ENCODE data around the gene GPR143.
A peak's percentile ranks its signal among the peaks of the same experiment; 100 is the strongest.
"Not testable (repeated sequence)": the region's sequence is repeated elsewhere in the genome, so short reads cannot be mapped to it uniquely, and the experiment has no call there.

GPR143 gene

DNA sequence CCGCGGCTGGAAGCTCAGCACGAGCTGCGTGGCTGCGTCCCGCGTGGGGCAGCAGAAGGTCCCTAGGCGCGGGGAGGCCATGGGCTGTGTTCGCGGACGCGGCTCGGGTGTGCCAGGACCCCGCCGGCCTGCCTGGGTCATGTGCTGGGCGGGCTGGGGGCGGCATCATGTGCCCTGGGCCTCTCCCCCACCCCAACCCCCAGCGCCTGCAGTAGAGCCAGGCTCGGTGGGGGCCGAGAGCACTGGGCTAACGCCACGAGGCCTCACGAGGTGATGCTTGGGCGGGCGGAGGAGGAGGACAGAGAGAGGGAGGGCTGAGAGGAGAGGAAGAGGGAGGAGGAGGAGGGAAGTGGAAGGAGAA lies at the start of gene GPR143:
Gene GPR143, minus strand, starts transcription at position 111 of the 361 bp plus-strand sequence. Its CDS starts 30 bp downstream, at position 81.
- no peak for DNase-seq

DNA sequence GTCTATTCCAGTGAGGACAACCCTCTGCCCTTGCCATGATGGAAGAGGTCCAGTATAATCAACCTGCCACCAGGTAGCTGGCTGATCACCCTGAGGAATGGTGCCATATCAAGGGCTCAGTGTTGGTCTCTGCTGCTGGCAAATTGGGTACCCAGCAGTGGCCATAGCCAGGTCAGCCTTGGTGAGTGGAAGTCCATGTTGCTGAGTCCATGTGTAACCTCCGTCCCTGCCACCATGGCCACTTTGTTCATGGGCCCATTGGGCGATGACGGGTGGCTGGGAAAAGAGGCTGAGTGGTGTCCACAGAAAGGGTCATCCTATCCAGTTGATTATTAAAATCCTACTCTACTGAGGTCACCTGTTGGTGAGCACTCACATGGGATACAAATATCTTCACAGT lies 45.4 kb upstream of the GPR143 start:
- not testable (repeated sequence) for DNase-seq

DNA sequence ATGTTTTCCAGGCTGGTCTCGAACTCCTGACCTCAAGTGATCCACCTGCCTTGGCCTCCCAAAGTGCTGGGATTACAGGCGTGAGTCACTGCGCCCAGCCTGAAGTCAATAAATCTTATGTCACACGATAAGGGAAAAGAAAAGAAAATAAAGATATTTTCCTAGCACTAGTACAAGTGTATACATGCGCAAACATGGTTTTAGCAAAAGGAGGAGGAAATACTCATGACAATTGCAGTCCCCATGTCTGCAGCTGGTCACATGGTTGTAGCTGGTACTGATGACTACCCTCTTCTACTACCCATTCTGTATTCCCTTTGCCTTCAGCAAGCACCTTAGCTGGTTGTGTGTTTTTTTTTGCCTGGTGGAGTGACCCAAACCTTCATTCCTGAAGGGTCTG lies 44.2 kb upstream of the GPR143 start:
- not testable (repeated sequence) for DNase-seq

DNA sequence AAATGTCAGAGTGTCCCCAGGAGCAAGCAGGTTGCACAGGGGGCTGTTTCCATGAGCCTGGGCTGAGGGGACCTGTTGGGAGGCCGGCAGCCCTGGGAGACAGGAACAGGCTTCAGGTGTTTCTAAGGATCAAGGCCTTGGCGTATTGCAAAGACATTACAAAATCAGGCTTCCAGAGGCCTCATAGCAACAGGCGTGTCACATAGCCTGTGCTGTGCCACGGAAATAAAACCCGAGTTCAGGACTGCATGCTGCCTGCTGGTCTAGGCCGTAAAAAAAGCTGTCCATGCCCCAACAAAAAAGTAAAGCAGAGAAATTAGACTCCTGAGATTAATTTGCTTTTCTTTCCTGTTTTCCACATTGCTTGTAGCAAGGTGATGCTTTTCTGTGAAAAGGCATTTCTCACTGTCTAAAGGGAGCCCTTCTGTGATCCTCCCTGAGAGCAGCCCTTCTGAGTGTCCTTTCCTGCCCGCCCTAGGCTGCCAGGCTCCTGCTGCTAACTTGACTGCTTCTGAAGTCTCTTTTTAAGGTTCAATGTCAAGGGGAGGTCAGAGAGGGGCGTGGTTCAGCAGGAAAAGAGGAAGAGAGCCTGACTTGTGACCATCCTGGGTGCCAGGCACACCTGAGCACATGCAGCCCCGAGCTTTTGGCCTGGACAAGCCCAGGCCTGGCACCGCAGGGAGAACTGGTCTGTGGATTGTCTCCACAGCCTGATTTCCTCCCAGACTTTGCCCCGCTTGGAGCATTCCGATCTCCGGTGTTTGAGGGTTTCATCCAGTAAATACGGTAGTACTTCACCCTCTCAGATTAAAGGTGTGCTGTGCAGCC lies 41.9 kb upstream of the GPR143 start:
- peak; percentile 22 for DNase-seq

DNA sequence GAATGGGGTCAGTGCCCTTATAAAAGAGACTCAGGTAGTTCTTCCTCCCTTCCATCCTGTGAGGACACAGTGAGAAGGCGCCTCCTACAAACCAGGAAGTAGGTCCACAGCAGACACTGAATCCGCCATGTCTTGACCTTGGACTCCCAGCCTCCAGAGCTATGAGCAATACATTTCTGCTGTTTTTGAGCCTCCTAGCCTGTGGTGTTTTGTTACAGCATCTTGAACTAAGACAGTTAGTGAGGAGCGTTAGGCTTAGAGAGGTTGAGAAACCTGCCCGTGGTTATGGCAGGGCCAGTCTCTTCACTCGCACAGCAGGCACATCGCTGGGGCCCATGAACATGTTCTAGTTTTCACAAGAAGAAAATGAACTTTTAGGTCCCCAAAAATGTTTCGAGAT lies 40.3 kb upstream of the GPR143 start:
- no peak for DNase-seq

DNA sequence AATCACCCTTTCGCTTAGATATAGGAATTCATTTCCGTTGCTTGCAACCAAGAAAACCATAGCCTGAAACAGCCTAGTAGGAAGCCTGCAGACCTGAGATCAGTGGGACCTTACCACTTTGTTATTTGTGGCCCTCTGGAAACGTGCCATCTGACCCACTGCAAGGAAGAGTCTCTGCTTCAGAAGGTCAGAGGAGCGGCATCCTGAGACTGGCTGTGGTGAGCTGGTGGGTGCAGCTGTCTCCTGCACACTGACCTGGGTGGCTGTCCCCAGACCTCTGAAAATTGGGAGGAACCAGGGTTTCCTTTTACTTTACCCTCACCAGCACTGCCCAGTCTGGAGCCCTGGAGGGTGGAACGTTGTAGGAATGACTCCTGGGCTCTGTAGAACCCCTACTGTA lies 38.8 kb upstream of the GPR143 start:
- DNase-seq = no peak

DNA sequence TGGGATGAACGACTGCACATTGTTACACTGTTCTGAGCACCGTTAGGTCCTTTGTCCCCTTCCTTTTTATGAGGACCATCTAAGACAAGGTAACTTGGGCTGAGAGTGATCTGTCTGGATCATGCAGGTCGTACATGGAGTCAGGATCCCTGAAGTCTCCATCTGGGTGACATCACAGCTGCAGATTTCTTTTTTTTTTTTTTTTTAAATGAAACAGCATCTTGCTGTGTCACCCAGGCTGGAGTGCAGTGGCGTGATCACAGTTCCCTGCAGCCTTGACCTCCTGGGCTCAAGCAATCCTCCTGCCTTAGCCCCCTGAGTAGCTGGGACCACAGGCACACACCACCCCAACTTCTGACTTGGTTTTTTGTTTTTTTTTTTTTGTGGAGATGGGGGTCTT lies 37.1 kb upstream of the GPR143 start:
- no peak for DNase-seq

DNA sequence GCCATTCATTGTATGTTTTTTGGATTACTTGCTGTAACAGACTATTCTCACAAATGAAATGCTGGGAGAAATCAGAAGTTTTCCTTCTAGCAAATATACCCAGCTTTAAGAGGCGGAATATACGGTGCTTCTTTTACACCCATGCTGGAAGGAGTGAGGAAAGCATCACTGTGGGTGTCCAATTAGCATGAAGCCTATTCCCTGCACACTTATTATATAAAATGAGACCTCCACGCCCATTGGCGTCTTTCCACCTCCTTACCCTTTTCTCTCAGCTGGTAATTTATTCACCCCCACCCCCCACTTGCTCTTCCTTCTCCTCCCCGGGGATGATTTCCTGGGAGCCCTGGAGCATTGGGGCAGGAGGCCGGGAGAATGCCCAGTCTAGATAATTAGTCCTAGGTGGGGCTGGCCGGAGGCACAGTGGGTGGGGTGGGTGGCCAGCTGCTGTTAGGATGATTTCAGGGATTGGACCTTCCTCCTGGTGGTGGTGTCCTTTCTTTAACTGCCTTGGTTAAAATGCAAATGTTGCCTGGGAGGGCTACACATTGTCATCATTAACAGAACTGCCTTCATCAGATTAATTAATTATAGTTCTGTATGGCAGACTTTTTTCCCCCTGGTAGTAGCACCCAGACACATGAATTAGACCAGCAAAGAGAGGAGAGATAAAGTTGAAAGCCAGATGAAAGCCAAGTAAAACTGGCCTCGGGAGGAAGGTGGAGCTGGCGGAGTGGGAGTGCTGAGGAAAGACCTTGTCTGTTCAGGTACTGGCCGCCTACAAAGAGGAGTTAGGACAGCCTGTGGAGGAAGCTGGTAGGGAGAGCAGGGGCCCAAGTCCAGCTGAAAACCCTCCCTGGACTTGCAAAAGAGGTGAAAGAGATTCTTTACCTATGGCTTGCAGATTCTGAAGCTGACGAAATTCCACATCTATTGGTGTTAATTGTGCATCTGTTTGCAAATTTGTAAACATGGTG lies 32.0 kb upstream of the GPR143 start:
- no peak for DNase-seq

DNA sequence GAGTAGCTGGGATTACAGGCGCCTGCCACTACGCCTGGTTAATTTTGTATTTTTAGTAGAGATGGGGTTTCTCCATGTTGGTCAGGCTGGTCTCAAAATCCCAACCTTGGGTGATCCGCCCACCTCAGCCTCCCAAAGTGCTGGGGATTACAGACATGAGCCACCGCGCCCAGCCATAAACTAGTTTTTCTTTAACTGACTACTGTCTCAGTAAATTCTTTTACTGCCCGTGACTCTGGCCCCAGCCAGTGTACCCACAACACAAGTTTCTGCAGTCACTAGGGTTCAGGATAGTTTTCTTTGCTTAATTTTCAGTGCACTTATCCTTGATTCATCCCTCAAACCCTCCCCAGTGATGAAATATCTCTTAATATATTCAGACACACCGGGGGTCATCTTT lies 28.8 kb upstream of the GPR143 start:
- DNase-seq = no peak

DNA sequence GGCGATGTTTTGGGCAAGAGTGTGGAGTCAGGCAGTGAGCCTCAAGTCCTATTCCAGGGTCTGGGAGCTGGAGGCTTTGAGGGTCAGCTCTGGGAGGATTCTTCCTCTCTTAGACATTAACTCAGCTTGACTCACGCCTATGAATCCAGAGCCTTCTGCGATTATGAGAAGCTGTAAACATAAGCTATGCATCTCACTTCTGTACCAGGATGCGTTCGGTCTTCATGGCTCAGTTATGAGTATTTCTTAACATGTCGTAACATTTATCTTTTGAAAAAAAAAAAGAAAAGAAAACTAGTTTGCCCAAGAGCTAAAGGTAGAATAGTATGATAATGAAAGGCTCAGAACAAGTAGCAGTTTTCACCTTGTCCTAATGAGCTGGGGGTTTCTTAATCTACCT lies 25.2 kb upstream of the GPR143 start:
- no peak for DNase-seq

DNA sequence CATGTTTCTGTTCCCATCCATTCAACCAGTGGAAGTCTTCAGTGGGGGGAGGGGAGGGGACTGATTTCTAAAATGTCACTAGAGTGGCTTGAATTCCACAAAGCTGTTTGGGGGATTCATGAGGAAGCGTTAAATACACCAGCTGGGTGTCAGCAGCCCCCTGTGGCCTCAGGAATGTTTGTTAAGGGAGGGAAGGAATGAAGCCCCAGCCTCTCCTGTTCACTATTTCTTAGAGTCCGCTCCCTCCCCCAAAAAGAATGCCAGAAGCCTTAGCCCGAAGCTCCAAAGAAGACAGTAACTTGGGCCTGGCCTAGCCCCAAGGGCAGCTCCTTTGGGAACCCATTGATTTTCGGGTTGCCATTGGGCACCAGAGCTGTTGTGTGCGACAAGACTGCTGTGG lies 23.9 kb upstream of the GPR143 start:
- DNase-seq = no peak

DNA sequence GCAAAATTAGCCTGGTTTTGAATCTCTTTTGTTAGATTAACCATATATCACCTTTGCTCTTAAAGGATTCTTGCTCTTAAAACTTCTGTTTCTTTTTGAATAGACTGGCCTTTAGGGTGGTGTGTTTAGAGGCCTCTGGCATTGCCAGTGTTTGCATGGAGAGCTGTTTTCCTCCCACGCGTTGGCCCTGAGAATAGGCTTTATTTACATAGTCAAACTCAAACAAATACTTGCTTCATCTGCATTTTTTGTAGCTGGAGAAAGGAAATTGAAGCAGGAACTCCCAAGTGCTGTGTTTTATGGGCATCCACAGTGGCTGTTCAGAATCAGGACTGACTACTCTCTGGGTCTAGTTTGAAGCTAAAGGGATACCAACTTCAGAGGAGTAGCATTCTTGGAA lies 23.3 kb upstream of the GPR143 start:
- no peak for DNase-seq

DNA sequence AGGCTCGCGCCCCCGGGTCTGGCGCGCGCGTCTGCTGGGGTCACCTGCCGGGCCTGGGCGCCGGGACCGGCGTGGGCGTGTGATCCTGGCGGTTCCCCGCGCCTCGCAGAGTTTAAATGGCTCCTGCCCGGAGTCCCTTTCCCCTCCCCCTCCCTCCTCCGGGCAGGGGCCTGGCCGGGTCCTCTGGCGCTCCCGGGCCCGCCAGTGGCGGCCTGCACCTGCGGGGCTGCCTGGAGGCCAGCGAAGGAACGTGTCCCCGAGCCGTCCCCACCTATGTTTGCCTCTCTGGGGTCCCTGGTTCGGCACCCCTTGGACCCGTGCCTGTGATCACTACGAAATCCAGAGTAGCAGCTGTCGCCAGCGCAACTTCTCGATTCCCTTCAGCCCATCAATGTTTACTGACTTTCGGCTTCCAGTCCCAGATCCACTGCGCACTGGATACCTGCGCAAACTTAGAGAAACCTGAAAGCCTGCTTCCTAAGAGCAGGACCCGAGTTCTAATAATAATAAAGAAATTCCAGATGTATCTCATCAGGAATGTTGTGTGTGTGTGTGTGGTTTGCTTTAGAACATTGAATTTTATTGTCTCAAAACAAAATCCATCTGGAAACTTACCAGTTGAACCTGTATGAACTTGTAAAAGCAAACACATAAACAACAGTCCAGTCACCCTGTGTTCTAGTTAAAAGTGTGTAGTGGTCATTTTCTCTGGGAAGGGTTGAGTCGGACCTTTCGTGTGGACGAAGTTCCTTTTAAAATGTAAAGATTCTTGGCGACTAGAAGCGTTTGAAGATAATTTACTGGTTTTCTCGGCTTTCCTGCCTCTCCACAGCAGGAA lies 21.4 kb upstream of the GPR143 start:
- no peak for DNase-seq

DNA sequence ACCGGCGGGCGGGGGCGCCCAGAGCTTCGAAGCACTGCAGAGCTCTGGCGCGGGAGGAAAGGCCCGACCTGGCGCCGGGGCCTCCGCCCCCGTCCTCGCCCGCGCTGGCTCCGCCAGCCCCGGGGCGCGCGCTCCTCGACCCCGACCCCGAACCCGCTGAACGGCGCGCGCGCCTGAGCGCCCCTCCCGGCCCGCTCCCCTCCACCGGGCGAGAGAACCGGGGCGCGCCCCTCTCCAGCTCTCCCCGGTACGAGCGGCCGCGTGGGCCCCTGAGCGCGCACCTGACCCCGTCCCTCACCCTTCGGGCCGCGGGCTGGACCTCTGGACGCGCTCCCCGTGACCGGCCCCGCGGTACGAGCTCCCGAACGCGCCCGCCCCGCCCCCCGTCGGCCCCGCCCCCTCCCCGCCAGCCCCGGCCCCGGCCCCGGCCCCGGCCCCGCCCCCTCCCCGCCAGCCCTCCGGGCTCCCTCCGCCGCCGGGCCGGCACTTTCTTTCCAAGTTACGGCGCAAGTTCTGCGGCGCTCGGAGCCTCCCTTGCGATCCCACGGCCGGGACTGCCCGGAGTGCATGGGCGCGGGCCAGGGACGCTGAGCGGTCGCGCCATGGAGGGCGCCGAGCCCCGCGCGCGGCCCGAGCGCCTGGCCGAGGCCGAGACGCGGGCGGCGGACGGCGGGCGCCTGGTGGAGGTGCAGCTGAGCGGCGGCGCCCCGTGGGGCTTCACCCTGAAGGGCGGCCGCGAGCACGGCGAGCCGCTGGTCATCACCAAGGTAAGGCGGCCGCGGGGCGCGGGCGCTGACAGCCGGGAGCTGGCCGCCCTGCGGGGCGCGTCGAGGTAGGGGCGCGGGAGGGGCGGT lies 20.5 kb upstream of the GPR143 start, which contains the start of gene SHROOM2:
Gene SHROOM2, plus strand, starts transcription at position 486 of the 854 bp plus-strand sequence. Its CDS starts 117 bp downstream, at position 603.
- DNase-seq = no peak

DNA sequence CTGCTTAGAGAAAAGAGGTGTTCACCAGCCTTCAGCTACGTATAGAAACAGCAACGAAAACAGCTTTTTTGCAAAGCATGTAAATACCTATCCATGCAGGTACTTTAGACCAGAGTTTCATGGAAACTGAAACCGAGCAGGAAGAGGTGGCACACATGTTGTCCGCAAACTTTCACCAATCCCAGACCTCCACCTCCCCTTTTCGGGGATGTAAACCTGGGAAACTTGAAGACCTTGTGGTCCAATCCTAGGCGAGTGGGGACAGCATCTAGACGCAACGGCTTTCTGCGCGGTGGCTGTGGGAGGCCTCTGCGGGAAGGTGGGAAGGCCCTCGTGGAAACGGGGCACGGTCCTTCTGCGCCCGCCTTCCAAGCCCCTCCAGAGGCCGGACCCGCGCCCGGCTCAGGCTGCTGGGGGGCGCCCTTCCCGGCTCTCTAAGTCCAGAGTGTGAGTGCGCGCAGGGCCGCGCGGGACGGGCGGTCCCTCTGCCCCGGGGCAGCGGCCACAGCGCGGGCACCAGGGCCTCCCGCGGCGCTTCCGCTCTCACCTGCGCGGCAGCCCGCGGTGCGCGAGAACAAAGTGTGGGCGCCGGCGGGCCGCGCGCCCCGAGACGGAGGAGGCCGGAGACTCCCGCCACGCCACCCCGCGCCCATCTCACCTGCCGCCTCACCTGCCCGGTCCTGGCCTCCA lies 19.8 kb upstream of the GPR143 start:
- no peak for DNase-seq

DNA sequence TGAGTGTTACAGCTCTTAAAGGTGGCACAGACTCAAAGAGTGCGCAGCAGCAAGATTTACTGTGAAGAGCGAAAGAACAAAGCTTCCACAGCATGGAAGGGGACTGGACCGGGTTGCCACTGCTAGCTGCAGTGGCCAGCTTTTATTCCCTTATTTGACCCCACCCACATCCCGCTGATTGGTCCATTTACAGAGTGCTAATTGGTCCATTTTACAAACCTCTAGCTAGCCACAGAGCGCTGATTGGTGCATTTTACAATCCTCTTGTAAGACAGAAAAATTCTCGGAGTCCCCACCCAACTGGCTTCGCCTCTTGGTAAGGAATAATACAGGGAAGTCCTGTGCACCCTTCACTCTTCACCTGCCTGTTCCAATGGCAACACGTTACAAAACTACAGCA lies 18.7 kb upstream of the GPR143 start:
- DNase-seq = no peak

DNA sequence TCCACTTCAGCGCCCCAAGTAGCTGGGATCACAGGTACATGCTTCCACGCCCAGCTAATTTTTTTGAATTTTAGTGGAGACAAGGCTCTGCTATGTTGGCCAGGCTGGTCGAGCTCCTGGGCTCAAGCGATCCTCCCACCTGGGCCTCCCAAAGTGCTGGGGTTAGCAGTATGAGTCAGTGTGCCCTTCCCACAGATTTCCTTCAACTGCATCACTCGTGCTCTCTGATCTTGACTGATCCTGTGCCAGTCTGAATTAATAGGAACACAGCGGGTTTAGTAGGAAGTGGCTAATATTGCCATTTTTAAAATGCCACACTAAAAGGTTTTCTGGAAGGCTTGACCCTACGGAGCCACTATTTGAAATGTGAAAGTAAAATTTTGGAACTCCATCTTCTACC lies 16.3 kb upstream of the GPR143 start:
- DNase-seq = no peak

DNA sequence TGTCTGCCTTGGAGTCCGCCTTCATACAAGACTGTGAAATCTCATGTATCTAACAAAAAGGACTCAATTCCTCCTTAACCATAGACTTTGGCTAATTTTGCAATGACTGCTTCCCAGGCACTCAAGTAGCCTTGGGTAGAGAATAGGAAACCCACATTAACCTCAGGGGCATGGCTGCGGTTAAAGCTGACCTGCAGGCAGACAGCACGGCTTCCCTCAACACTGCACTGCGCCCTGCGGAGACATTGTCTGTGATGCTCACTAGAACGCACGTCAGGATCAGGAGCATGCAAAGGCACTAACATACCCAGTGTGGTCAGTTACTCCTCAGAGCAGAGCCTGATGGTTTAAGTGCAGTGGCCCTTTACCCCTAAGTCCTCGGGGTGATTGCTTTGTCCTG lies 10.3 kb upstream of the GPR143 start:
- peak; percentile 23 for DNase-seq

DNA sequence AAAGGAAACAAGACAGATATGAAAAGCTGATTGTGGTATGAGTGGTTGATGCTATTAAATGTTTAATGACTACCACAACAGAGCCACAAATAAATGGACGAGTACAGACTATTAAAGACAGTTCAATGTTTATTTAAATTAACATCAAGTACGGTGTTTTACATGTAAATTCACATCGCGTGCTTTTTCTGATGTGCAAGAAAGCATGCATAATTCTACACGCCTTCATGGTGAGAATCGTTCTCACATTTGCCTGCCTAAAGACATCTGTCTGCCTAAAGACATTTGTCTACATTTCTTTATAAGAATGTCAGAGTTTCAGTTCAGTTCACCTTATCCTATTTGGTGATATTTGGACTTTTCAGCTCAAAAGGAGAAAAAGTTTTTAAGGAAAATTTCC lies 7.3 kb upstream of the GPR143 start:
- no peak for DNase-seq

DNA sequence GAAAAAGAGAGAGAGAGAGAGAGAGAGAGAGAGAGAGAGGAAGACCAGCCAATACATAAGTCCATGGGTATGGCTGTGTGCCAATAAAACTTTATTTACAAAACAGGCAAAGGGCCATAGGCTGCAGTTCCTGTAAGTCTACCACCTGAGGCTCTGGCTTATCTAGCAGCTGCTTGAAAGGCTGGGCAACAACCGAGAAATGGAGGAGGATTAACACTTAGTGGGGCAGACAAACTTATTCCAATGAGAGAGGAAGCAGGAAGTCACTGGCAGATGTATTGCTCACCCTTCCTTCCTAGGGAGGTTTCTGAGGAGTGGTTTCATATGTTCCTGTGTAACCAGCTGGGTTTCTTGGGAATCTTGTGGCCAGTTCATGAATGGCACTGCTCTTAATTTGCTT lies 4.7 kb upstream of the GPR143 start:
- DNase-seq = no peak

DNA sequence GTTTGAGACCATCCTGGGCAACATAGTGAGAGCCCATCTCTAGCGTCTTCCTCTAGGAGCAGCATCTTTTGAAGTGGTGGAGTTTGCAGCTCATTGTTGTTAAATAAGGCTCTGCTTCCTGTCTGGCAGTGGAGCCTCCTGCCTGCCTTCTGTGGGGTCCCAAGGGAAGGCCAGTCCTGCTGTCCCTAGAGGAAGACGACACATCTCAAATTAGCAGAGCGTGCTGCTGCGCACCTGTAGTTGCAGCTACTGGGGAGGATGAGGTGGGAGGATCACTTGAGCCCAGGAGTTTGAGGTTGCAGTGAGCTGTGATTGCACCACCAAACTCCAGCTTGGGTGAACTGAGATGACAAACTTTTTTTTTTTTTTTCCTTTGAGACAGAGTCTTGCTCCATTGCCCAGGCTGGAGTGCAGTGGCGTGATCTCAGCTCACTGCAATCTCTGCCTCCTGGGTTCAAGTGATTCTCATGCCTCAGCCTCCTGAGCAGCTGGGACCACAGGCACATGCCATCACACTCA lies 2.7 kb upstream of the GPR143 start:
- not testable (repeated sequence) for DNase-seq

Measured in RPMI8226 (cell line).